H1 (cell line): ENCODE data around the gene SELPLG. TPM values are rescaled to one million over a fixed set of nuclear protein-coding genes. Genes with fewer than 3 reads are reported as not detected.

ENCODE experiments used
- ASH2L ChIP-seq: fragments of 200-600, 300-600 bp; sonication (generic); IDR thresholded peaks from one replicate; pipeline ENCODE4 v1.7.1; 2017; ENCODE audit warnings: low read length
- ATF2 ChIP-seq: IDR thresholded peaks from 2 replicates; pipeline ENCODE4 v1.6.1; 2012; ENCODE audit warnings: low read length, inconsistent platforms
- CHD7 ChIP-seq: fragments of 300-600 bp; sonication (generic); IDR thresholded peaks from 2 replicates; pipeline ENCODE4 v1.7.1; 2012; ENCODE audit warnings: low read length, moderate library complexity, mild to moderate bottlenecking, inconsistent platforms; ENCODE audit not compliant: insufficient replicate concordance
- EZH2 ChIP-seq: fragments of 200-600 bp; sonication (generic); IDR thresholded peaks from 2 replicates; pipeline ENCODE4 v1.7.1; 2012; ENCODE audit warnings: low read depth, mild to moderate bottlenecking, moderate library complexity, low read length, inconsistent platforms; ENCODE audit not compliant: severe bottlenecking
- MAX ChIP-seq: IDR thresholded peaks from 2 replicates; pipeline ENCODE4 v1.6.1; 2012; ENCODE audit warnings: inconsistent platforms
- POLR2AphosphoS5 ChIP-seq: IDR thresholded peaks from 2 replicates; pipeline ENCODE4 v1.6.1; 2011; ENCODE audit warnings: low read depth, low read length
- RAD21 ChIP-seq, 2 experiments: IDR thresholded peaks in 1 of 2; conservative IDR thresholded peaks in 1 of 2; 2 replicates each; pipeline ENCODE4 v1.6.1; 2011; ENCODE audit warnings: low read depth in 2 of 2, low read length in 2 of 2, improper control_type of control experiment in 1 of 2, inconsistent platforms in 1 of 2, mild to moderate bottlenecking in 1 of 2, moderate library complexity in 1 of 2
- RBBP5 ChIP-seq: IDR thresholded peaks from 2 replicates; pipeline ENCODE4 v1.7.1; 2012; ENCODE audit warnings: low read depth, mild to moderate bottlenecking, inconsistent platforms, low read length, moderate library complexity, borderline replicate concordance
- polyA plus RNA-seq, 7 experiments: library from polyadenylated mRNA; depleted of rRNA in 3 of 7; stranded (reverse) in 5 of 7; unstranded in 2 of 7; fragments of >200 nt in 5 of 7; fragments of 200-250 nt in 2 of 7; gene quantifications; 1 replicate in 5 of 7; 2 replicates in 1 of 7; 4 replicates in 1 of 7; pipeline versions ENCODE4 v1.2.1 to v1.2.3, GENCODE V29; 2011 to 2013; ENCODE audit warnings: missing spikeins in 2 of 7, mixed read lengths in 2 of 7
- total RNA-seq: library from RNA; stranded (reverse); fragmentation: NEBNext Ultra II Directional; extraction: Animal tissue kit (Norgen Biotek cat#: 25700); gene quantifications from 2 replicates; pipeline ENCODE4 v1.2.1, GENCODE V29; 2021

SELPLG gene
- total and polyA plus RNA-seq, 2 of the 8 experiments (the other 6 are each of a cell fraction or from before 2014, with no cell fraction given): 0.18 TPM; not detected in 1

GRCh38 chr12:108665608-108666202, 32.0 kb upstream of the SELPLG start (continued):
- TF ChIP-seq CHD7 (no peak), MAX (no peak), POLR2AphosphoS5 (no peak), RBBP5 (no peak), ASH2L (no peak), RAD21 (IDR thresholded peaks at IDR 0.05 in 1 of 2, conservative IDR thresholded peaks at IDR 0.05 in 1 of 2; ENCODE audit: low read depth in 2 of 2, low read length in 2 of 2) (no peak), EZH2 (no peak), ATF2 (no peak)
